Measurements from ENCODE around the gene RHOXF2.
"Not testable (repeated sequence)": the region's sequence is repeated elsewhere in the genome, so short reads cannot be mapped to it uniquely, and the experiment has no call there.

RHOXF2 gene

GRCh38 chrX:120158313-120158712 lies at the start of gene RHOXF2:
RHOXF2 (plus strand) TSS chrX:120158613; CDS start chrX:120158751, 138 bp downstream.
- in situ Hi-C loops (cut with HindIII; ENCODE audit: low pct_unique_long_range_greater_than_20kb, low sequenced_read_pairs), result not testable (repeated sequence)

GRCh38 chrX:120109378-120109777 lies 49.0 kb upstream of the RHOXF2 start:
- TF ChIP-seq JUND (IDR thresholded peaks at IDR 0.05; ENCODE audit: low read depth), result no peak
- DNase-seq (ENCODE audit: low read depth in 1 of 2, low spot score in 1 of 2), result no peak
- in situ Hi-C loops (cut with HindIII; ENCODE audit: low pct_unique_long_range_greater_than_20kb, low sequenced_read_pairs), result no loop called here

More at GRCh38 chrX:120158313-120158712, at the start of gene RHOXF2:
- not testable (repeated sequence) for DNase-seq (ENCODE audit: low read depth in 1 of 2, low spot score in 1 of 2)

GRCh38 chrX:120111611-120112010 lies 46.8 kb upstream of the RHOXF2 start:
- no peak for DNase-seq (ENCODE audit: low read depth in 1 of 2, low spot score in 1 of 2)
- no peak for TF ChIP-seq JUND (IDR thresholded peaks at IDR 0.05; ENCODE audit: low read depth)
- in situ Hi-C loops (cut with HindIII; ENCODE audit: low pct_unique_long_range_greater_than_20kb, low sequenced_read_pairs), result no loop called here

GRCh38 chrX:120115438-120115963 lies 42.9 kb upstream of the RHOXF2 start, which contains the start of gene RHOXF1:
RHOXF1 (minus strand) TSS chrX:120115913; CDS start chrX:120115862, 51 bp downstream.
- no peak for DNase-seq (ENCODE audit: low read depth in 1 of 2, low spot score in 1 of 2)
- in situ Hi-C loops (cut with HindIII; ENCODE audit: low pct_unique_long_range_greater_than_20kb, low sequenced_read_pairs), result no loop called here
- no peak for TF ChIP-seq JUND (IDR thresholded peaks at IDR 0.05; ENCODE audit: low read depth)

GRCh38 chrX:120120223-120120622 lies 38.2 kb upstream of the RHOXF2 start:
- DNase-seq (ENCODE audit: low read depth in 1 of 2, low spot score in 1 of 2), result peak in 1 of 2 experiments; percentile 6
- in situ Hi-C loops (cut with HindIII; ENCODE audit: low pct_unique_long_range_greater_than_20kb, low sequenced_read_pairs), result no loop called here
- TF ChIP-seq JUND (IDR thresholded peaks at IDR 0.05; ENCODE audit: low read depth), result no peak

GRCh38 chrX:120125444-120125843 lies 33.0 kb upstream of the RHOXF2 start:
- in situ Hi-C loops (cut with HindIII; ENCODE audit: low pct_unique_long_range_greater_than_20kb, low sequenced_read_pairs), result no loop called here
- TF ChIP-seq JUND (IDR thresholded peaks at IDR 0.05; ENCODE audit: low read depth), result no peak
- DNase-seq (ENCODE audit: low read depth in 1 of 2, low spot score in 1 of 2), result no peak

- in situ Hi-C loops (cut with HindIII; ENCODE audit: low pct_unique_long_range_greater_than_20kb, low sequenced_read_pairs), result not testable (repeated sequence)
- peak in 1 of 2 experiments; percentile 9 for DNase-seq (ENCODE audit: low read depth in 1 of 2, low spot score in 1 of 2)
Measured at GRCh38 chrX:120128306-120128846, 30.0 kb upstream of the RHOXF2 start.

GRCh38 chrX:120136128-120136527 lies 22.3 kb upstream of the RHOXF2 start:
- in situ Hi-C loops (cut with HindIII; ENCODE audit: low pct_unique_long_range_greater_than_20kb, low sequenced_read_pairs), result no loop called here
- no peak for DNase-seq (ENCODE audit: low read depth in 1 of 2, low spot score in 1 of 2)
- TF ChIP-seq JUND (IDR thresholded peaks at IDR 0.05; ENCODE audit: low read depth), result no peak

GRCh38 chrX:120136840-120137239 lies 21.6 kb upstream of the RHOXF2 start:
- DNase-seq (ENCODE audit: low read depth in 1 of 2, low spot score in 1 of 2), result no peak
- TF ChIP-seq JUND (IDR thresholded peaks at IDR 0.05; ENCODE audit: low read depth), result no peak
- in situ Hi-C loops (cut with HindIII; ENCODE audit: low pct_unique_long_range_greater_than_20kb, low sequenced_read_pairs), result no loop called here

GRCh38 chrX:120137439-120137838 lies 21.0 kb upstream of the RHOXF2 start:
- TF ChIP-seq JUND (IDR thresholded peaks at IDR 0.05; ENCODE audit: low read depth), result no peak
- in situ Hi-C loops (cut with HindIII; ENCODE audit: low pct_unique_long_range_greater_than_20kb, low sequenced_read_pairs), result no loop called here
- no peak for DNase-seq (ENCODE audit: low read depth in 1 of 2, low spot score in 1 of 2)

GRCh38 chrX:120140293-120140981 lies 18.0 kb upstream of the RHOXF2 start:
- no peak for TF ChIP-seq JUND (IDR thresholded peaks at IDR 0.05; ENCODE audit: low read depth)
- in situ Hi-C loops (cut with HindIII; ENCODE audit: low pct_unique_long_range_greater_than_20kb, low sequenced_read_pairs), result no loop called here
- no peak for DNase-seq (ENCODE audit: low read depth in 1 of 2, low spot score in 1 of 2)

- in situ Hi-C loops (cut with HindIII; ENCODE audit: low pct_unique_long_range_greater_than_20kb, low sequenced_read_pairs), result no loop called here
- TF ChIP-seq JUND (IDR thresholded peaks at IDR 0.05; ENCODE audit: low read depth), result no peak
Measured at GRCh38 chrX:120144178-120144844, 14.1 kb upstream of the RHOXF2 start.

More at GRCh38 chrX:120144178-120144844, 14.1 kb upstream of the RHOXF2 start:
- no peak for DNase-seq (ENCODE audit: low read depth in 1 of 2, low spot score in 1 of 2)
